ENCODE results near the gene PRF1.
"Not testable (repeated sequence)": the region's sequence is repeated elsewhere in the genome, so short reads cannot be mapped to it uniquely, and the experiment has no call there.

The PRF1 gene

GRCh38 chr10:70585578-70586169 is 16.9 kb downstream of the PRF1 start:
- no peak overlapping the region for H3K4me3 ChIP-seq (ENCODE audit: low read depth, low read length)
- no peak for TF ChIP-seq CTCF (IDR thresholded peaks at IDR 0.05; ENCODE audit: insufficient read depth, low read depth, low read length, missing control alignments)
- DNase-seq (ENCODE audit: low read depth), result no peak

- TF ChIP-seq CTCF (IDR thresholded peaks at IDR 0.05; ENCODE audit: insufficient read depth, low read depth, low read length, missing control alignments), result no peak
- H3K4me3 ChIP-seq (ENCODE audit: low read depth, low read length), result no peak overlapping the region
- no peak for DNase-seq (ENCODE audit: low read depth)
Observed at GRCh38 chr10:70584909-70585544, 17.5 kb downstream of the PRF1 start.

GRCh38 chr10:70584366-70584765 is 18.2 kb downstream of the PRF1 start:
- no peak overlapping the region for H3K4me3 ChIP-seq (ENCODE audit: low read depth, low read length)
- no peak for TF ChIP-seq CTCF (IDR thresholded peaks at IDR 0.05; ENCODE audit: insufficient read depth, low read depth, low read length, missing control alignments)
- DNase-seq (ENCODE audit: low read depth), result no peak

GRCh38 chr10:70583669-70584037 is 18.9 kb downstream of the PRF1 start:
- H3K4me3 ChIP-seq (ENCODE audit: low read depth, low read length), result no peak overlapping the region
- DNase-seq (ENCODE audit: low read depth), result no peak
- no peak for TF ChIP-seq CTCF (IDR thresholded peaks at IDR 0.05; ENCODE audit: insufficient read depth, low read depth, low read length, missing control alignments)

GRCh38 chr10:70582793-70583668 is 19.5 kb downstream of the PRF1 start:
- no peak for DNase-seq (ENCODE audit: low read depth)
- no peak for TF ChIP-seq CTCF (IDR thresholded peaks at IDR 0.05; ENCODE audit: insufficient read depth, low read depth, low read length, missing control alignments)
- no peak overlapping the region for H3K4me3 ChIP-seq (ENCODE audit: low read depth, low read length)

GRCh38 chr10:70581176-70581575 is 21.4 kb downstream of the PRF1 start:
- DNase-seq (ENCODE audit: low read depth), result not testable (repeated sequence)

GRCh38 chr10:70579234-70580002 is 23.1 kb downstream of the PRF1 start:
- no peak for TF ChIP-seq CTCF (IDR thresholded peaks at IDR 0.05; ENCODE audit: insufficient read depth, low read depth, low read length, missing control alignments)
- peak; percentile 65 for DNase-seq (ENCODE audit: low read depth)
- no peak overlapping the region for H3K4me3 ChIP-seq (ENCODE audit: low read depth, low read length)

More at GRCh38 chr10:70581176-70581575, 21.4 kb downstream of the PRF1 start:
- not testable (repeated sequence) for H3K4me3 ChIP-seq (ENCODE audit: low read depth, low read length)
